Middle frontal gyrus (tissue), 1 donor: Measurements from ENCODE around the gene NOD2.

Experiments
- DNase-seq: peaks from one replicate; pipeline ENCODE4 v3.0.0-alpha.2; 2015; ENCODE audit warnings: low spot score; ENCODE audit errors: extremely low spot score

NOD2 gene

GRCh38 chr16:50692999-50693781 lies at the start of gene NOD2:
NOD2 (plus strand) TSS chr16:50693606; CDS start chr16:50699496, 5,890 bp downstream.
- no peak for DNase-seq

DNA sequence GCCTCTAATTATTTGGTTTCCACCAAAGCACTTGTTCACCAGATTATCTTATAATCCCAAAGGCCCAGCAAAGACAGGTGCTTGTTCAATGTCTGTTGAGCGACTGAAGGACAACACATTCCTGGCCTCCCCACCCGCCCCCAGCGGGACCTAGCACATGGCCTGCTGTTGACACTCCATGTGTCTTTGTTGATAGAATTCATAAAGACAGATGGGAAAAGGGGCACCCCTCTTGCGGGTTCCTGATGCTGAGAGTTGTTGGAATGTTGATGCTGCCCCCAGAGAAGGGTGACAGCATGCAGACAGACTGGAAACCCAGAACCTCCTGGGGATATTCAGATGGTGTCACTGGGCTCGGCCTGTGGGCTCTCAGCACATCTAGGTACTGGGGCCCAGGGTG lies 49.2 kb upstream of the NOD2 start:
- DNase-seq = no peak

DNA sequence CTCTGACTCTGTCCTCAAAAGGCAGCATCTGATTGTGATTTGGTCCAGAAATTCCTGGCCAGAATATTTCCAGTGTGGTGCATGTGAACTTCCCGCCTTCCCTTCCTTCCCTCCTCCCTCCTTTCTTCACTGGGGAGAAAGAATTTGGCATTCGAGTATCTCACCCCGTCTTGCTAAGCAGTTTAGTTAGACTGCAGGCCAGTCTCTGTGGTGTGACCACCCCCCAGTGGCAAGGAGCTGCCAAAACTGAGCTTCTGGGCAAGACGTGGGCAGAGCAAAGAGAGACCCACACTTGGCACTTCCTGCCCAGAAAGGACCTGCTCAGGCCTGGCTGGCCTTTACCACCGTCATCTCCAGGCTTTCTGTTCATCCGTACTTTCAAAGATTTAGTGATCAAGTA lies 48.7 kb upstream of the NOD2 start:
- no peak for DNase-seq

DNA sequence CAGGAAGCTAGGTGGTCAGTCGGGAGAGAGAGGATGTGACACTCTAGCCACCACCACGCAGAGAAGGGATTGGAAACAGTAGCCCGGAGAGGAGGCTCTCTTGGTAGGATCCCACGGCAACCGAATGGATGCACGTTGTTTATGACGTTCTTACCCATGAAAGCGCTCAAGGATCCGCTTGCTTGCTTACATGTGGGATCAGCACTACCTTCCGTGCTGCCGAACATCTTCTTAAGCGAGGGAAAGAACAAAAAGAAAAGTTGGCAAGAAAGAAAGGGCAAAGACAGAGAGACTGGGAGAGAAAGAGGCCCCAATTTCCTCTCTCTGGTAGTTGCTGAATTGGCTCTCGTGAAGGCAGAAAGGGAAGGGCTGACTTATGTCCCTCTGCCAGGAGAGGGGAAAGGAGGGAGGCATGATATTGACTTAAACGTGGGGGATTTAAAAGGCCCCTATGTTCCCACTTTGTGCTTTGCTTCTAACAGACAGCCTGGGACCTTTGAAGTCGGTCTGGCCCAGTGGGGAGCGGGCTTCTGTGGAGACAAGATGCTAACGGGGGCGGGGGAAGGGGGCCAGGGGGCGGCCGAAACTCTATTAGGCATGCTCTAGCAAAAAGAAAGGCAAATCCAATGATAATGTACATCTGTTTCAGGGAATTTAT lies 47.7 kb upstream of the NOD2 start:
- no peak for DNase-seq

DNA sequence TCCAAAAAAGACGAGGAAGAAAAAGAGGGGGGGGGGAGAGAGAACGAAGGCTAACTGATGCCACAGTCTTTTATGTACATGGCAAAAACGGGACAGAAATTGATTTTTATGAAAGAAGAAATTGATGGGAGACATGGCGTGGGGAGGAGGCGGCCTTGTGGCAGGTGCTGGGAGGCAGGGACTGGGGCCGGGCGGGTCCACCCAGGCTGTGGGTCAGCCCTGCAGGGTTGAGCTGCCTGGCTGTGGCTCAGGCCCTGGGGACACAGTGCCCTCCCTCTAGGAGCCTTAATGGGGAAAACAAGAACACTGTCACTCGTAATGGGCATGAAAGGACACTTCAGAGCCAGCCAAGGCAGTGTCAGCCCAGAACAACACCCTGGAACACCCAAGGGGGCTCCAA lies 47.1 kb upstream of the NOD2 start:
- no peak for DNase-seq

DNA sequence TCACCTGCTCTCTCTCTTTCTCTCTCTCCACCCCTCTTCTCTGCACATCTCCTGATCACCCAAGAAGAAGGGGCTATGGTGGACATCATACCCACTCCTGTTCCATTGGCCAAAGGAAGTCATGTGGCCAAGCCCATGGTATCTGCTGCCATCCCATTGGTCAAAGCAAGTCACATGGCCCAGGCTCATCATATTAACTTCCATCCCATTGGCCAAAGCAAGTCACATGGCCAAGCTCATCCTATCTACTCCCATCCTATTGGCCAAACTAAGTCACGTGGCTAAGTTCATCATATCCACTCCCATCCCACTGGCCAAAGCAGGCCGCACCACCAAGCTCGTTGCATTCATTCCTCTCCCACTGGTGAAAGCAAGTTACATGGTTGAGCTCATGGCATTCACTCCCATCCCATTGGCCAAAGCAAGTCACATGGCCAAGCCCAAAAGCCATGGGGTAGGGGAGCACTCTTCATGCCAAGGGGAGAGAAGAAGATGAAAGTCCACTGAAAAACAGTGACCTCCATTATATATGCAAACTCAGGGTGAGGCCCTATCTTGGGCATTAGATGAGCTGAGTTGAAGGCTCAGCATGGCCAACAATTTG lies 41.5 kb upstream of the NOD2 start:
- no peak for DNase-seq

DNA sequence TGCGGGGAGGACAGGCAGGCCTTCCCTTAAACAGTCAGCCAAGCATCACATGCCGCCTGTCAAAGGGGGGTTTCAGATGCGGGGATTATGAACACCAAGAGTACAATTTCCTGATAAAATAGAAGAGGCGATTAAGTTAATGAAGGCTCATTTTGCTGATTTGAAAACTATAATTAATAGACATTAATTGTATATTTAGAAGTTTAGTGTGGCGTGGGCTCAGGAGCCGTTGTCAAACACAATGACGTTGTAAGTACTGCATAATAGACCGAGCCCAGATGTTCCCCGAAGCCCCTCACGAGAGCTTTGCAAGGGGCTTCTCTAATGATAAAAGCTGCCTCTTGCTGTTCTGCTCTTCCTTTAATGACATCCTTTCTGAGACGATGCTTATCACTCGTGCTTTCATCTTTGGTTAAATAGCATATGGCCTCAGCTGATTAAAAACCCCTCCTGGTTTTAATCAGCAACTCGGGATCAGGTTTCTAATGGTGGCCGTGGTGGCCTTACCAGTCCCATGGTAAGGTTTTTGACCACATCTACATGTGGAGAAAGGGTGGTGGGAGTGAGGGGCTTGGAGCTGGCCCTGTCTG lies 40.5 kb upstream of the NOD2 start:
- DNase-seq = no peak

- no peak for DNase-seq
Measured at GRCh38 chr16:50653633-50654519, 39.5 kb upstream of the NOD2 start.

DNA sequence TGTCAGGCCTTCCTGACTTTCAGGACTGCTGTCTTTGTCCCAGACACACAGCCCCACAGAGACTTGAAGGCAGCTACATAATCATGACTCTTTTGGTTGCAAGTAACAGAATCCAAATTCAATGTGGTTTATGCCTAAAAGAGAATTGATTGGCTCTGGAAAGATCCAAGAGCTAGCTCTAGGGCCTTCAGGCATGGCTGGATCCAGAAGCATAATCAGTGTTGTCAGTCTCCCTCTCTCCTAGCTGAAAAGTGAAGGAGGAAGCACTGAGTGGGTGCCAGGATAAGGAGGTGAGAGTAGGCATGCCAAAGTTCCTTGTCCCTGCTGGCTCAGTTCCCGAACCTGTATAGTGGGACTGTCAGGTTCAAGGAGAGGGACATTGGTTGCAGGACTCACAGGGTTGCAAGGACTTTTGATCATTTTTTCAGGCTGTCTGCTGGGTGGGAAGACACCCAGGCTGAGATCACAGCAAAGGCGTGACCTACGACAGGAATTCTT lies 37.8 kb upstream of the NOD2 start:
- DNase-seq = no peak

GRCh38 chr16:50657241-50657640 lies 36.2 kb upstream of the NOD2 start:
- no peak for DNase-seq

- DNase-seq = no peak
Measured at GRCh38 chr16:50659806-50660205, 33.6 kb upstream of the NOD2 start.

DNA sequence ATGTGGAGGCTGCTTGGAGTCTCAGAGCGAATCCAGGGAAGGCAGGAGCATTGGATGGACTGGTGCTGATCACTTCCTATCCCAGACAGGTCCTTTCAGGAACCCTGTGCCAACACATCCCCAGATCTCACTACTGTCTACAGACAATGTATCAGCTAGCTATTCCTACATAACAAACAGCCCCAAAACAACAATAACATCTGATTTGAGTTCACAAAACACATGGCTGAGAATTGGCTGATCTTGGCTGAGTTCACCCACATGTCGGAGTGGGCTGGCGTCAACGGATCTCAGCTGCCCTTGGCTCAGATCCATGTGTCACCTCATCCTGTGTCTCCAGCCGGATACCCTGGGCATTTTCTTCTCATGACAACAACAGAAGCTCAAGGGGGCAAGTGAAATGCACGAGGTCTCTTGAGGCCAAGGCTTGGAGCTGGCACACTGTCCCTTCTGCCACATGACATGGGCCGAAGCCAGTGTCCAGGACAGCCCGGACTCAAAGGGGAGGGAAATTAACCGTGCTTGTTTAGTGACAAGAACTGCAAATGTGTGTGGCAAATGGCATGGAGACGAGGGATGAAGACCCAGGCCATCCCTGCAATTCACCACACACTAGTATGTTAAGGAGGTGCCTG lies 31.0 kb upstream of the NOD2 start:
- DNase-seq = no peak

DNA sequence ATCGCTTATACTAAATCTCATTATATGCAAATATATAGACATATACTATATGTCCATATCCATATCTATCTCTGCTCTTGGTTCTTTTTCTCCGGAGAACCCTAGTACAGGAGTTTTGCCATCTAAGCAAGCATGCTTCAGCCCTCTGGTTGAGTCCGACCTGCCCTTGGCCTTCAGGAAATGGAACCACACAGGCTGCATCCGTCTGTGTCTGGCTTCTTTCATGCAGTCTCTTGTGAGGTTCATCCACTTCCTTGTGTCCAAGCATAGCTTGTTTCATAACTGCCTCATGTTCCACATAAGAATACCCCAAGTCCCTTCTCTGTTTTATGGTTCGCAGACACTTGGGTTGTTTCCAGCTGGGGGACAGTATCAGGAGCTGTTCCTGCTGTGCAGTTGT lies 29.1 kb upstream of the NOD2 start:
- no peak for DNase-seq

- peak; percentile 50 for DNase-seq
Measured at GRCh38 chr16:50665128-50665878, 28.1 kb upstream of the NOD2 start.

DNA sequence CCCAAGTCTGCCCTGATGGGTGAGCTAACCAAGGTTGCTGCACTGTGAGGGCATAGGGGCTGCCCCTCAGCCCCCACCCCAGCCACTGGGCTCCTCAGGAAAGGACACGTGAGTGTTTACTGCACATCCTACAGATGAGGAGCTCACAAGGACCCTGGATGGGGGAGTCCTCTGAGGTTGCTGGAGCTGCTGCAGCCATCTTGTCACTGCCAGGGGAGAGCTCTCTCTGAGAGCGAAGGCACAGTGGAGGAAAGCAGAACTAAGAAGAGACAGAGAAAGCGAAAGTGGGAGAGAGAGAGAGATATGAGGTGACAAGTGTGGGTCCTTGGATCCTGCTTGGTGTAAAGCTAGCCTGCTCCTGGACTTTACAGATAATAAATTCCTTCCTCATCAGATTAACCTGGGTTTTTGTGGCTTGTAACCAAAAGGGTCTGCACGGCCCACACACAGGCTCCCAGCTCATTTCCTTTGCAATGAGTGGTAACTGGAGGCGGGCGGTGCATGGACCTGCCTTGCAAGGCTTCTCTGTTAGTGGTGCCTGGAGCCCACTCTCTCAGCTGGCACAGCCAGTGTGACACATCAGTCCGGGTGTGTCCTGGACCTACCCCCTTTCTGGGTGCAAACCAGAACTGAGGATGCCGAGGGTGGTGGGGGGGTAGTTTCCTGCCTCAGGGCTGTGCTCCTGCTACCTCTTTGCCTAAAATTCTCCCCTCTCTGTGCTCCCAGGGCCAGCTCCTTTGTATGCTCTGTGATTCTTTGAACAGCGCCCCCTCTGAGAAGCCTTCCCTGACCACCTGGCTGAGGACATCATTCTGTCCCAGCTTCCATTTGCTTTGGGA lies 26.5 kb upstream of the NOD2 start:
- DNase-seq = no peak

DNA sequence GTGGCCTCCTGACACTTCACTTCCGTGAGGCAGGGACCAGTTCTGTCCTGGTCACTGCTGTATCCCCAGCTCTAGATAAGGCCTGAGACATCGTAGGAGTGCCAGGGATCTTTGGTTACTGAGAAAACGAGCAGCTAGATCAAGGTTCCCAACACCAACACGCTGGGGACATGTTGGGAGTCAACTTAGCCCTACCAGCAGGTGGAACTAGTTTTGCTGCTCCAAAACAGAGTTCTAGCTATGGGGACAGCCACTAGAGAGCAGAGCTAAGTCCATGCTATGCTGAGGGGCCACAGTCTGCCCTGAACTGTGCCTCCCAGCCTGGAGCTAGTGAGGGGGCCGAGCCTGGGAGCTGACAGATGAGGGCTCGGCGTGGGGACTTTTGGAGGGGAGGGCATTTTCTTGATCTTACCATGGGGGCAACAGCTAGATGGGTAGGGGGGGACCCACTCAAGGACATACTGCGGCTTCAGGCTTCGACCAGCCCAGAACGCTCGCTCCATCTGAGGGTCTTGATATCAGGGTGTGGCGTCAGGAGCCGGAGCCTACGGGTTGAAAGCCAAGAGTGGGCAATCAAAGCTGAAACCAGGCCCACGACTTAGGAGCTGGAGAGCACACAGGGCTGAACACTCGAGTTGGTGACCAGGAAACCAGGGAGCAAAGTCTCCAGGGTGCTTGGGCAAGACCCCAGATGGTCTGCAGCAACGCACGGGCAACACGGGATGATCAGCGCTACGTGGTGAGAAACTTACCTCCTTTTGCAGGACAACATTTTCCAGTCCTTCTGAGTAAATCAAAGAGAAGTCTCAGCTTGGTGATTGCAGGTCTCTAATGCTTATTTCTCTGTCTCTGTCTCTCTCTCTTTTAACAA lies 25.7 kb upstream of the NOD2 start:
- no peak for DNase-seq

DNA sequence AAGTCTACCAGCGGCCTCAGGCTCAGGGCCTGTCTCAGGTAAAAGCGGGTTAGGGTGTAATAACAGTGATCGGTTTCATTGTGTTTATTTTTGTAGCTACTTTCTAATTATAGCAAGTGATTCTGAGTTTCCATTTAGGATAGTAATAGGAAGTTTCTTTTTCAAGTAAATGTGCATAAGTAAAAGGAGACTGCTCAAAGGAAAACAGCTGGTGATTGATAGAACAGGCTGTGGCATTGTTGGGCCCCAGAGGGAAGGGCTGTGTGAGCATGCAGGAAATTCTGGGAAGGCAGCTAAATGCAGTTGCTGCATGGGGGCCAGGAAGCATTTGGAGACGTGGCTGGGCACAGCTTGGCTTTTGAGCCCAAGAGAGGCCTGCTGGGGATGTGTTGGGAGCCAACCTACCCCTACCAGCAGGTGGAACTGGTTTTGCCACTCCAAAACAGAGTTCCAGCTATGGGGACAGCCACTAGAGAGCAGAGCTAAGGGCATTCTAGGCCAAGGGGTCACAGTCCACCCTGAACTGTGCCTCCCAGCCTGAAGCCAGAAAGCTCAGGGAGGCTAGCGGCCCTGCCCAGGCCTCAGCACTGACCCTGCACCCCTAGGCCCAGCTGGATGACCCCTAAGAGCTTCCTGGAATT lies 24.9 kb upstream of the NOD2 start:
- no peak for DNase-seq
